Spinal cord (tissue), 10 donors: Measurements from ENCODE around the gene TP53BP2. TPM values are rescaled to one million over a fixed set of nuclear protein-coding genes. Genes with fewer than 3 reads are reported as not detected.
"Not testable (repeated sequence)": the region's sequence is repeated elsewhere in the genome, so short reads cannot be mapped to it uniquely, and the experiment has no call there.

Source experiments
- DNase-seq, 6 donors: peaks; one replicate each; pipeline versions ENCODE4 v3.0.0 to v3.0.0-alpha.2; 2013 to 2015; ENCODE audit warnings: low spot score in 6 of 6, low read depth in 4 of 6
- H3K27ac ChIP-seq: one replicate; pipeline ENCODE4 v1.5.1; 2013; ENCODE audit warnings: low read depth, low read length, control low read depth
- H3K27me3 ChIP-seq: one replicate; pipeline ENCODE4 v1.6.1; 2013; ENCODE audit warnings: low read length; ENCODE audit not compliant: control insufficient read depth, insufficient read depth
- H3K36me3 ChIP-seq: one replicate; pipeline ENCODE4 v1.6.1; 2013; ENCODE audit warnings: low read length; ENCODE audit not compliant: control insufficient read depth, insufficient read depth
- H3K4me1 ChIP-seq: one replicate; pipeline ENCODE4 v1.6.1; 2013; ENCODE audit warnings: low read length; ENCODE audit not compliant: control insufficient read depth, insufficient read depth
- H3K4me3 ChIP-seq: one replicate; pipeline ENCODE4 v1.5.1; 2013; ENCODE audit warnings: low read depth, low read length, control low read depth
- H3K9me3 ChIP-seq: one replicate; pipeline ENCODE4 v1.6.1; 2013; ENCODE audit warnings: low read length; ENCODE audit not compliant: control insufficient read depth, insufficient read depth
- WGBS: methylation state at CpG from one replicate; pipeline ENCODE4 v1.1.5; 2013; ENCODE audit warnings: missing lambda C conversion rate; ENCODE audit not compliant: insufficient coverage; 5-methylcytosine and 5-hydroxymethylcytosine counted together
- polyA plus RNA-seq, 2 donors: library from polyadenylated mRNA; unstranded; fragments of 120-200 nt; gene quantifications; one replicate each; pipeline ENCODE4 v1.2.1, GENCODE V29; 2013; ENCODE audit not compliant: insufficient read length in 2 of 2
- total RNA-seq, 2 donors: library from RNA; depleted of rRNA in 1 of 2; stranded (reverse); fragments of 120-200 nt in 1 of 2; fragments of >200 nt in 1 of 2; gene quantifications; one replicate each; pipeline versions ENCODE4 v1.2.3 to v1.2.4, GENCODE V29; 2013 to 2014
- donor health status: healthy.

The TP53BP2 gene
- total and polyA plus RNA-seq, 4 donors, result 34.9 to 40.5 (median 38.2) TPM

GRCh38 chr1:223809905-223810304, 35.8 kb downstream of the TP53BP2 start:
- H3K9me3 ChIP-seq, H3K4me1 ChIP-seq, H3K27ac ChIP-seq, DNase-seq, H3K27me3 ChIP-seq, H3K4me3 ChIP-seq: not testable (repeated sequence)
- 88% methylated on average over 1 of the region's 4 CpGs for WGBS
- H3K36me3 ChIP-seq, result peaks cover 27% of the 10 kb centered on the region

DNA sequence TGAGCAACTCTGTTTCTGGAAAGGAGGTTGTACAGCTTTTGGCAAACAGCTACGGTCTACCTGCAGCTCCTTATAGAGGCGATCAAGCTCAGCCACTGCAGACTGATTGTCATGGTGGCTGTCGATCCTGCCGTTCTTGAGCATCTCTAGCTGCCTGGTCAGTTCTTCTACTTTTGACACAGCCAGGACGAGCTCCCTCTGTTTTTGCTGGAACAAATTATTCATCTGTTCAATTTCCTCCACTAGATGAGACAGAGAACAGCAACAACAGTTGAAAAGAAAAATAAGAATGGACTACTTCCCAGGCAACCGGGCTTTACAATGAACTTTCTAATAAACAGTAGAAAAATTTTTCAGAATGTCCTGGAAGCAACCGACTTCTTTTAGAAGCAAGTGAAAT, 42.5 kb downstream of the TP53BP2 start:
- Histone ChIP-seq H3K27ac (peak overlapping the region; percentile 72), H3K4me1 (peaks cover 8% of the 10 kb centered on the region), H3K36me3 (peaks cover 16% of the 10 kb centered on the region), H3K9me3 (no peaks in the 10 kb centered on the region), H3K4me3 (no peak overlapping the region), H3K27me3 (no peaks in the 10 kb centered on the region)
- peak in 1 of 6 donors; percentile 2 for DNase-seq
- 42% methylated on average over 5 of the region's 7 CpGs for WGBS

- Histone ChIP-seq H3K27me3 (no peaks in the 10 kb centered on the region), H3K36me3 (peaks cover 18% of the 10 kb centered on the region), H3K9me3 (no peaks in the 10 kb centered on the region), H3K4me1 (peaks cover 8% of the 10 kb centered on the region), H3K4me3 (no peak overlapping the region), H3K27ac (peak overlapping the region; percentile 72)
- 40% methylated on average over 1 of the region's 4 CpGs for WGBS
- peak in 5 of 6 donors; percentile 26 to 76 (median 31) for DNase-seq
These were observed 43.1 kb downstream of the TP53BP2 start for GRCh38 chr1:223802602-223803001.

DNA sequence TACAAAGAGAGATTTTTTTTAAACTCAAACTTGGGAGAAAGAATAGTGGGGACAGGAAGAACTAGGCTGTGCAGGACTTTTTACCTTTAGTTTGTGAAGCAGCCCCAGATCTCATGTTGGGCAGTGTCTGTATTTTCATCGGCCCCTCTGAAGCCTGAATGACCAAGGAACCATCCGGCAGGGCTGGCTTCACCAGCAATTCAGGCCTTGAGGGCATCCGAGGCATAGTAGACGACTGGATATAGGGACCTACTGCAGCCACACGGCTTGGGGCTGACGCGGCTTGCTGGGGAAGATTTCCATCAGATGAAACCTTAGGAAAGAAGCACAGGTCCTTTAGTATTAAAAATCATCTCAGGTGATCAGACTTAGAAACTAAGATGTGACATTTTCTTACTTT, 43.7 kb downstream of the TP53BP2 start:
- WGBS, result 58% methylated on average over 7 of the region's 7 CpGs
- H3K4me1 ChIP-seq, result peaks cover 8% of the 10 kb centered on the region
- H3K27ac ChIP-seq, result peak overlapping the region; percentile 43
- DNase-seq, result no peak
- no peaks in the 10 kb centered on the region for H3K27me3 ChIP-seq
- no peak overlapping the region for H3K4me3 ChIP-seq
- no peaks in the 10 kb centered on the region for H3K9me3 ChIP-seq
- H3K36me3 ChIP-seq, result peaks cover 22% of the 10 kb centered on the region

DNA sequence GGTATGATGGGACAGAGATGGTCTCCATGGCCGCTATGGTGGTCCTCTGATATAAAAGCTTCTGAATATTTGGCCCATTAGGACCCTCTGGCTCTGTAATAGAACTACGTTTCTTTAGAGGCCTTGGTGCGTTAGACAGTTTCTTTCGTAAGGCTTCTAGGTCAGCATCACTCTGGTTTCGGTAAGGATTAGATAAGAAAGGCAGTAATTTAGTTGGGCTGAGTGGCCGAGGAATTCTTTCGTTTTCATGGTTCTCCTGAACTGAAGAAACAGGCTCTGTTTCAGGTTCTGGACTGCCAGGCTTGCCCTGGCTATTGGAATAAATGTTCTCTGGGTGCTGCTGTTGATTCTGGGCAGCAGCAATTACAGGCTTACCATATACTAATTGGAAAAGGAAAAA, 49.5 kb downstream of the TP53BP2 start:
- WGBS, result 87% methylated on average over 7 of the region's 7 CpGs
- Histone ChIP-seq H3K4me1 (no peaks in the 10 kb centered on the region), H3K36me3 (peaks cover 21% of the 10 kb centered on the region), H3K4me3 (no peak overlapping the region), H3K9me3 (no peaks in the 10 kb centered on the region), H3K27me3 (no peaks in the 10 kb centered on the region), H3K27ac (no peak overlapping the region)
- no peak for DNase-seq

DNA sequence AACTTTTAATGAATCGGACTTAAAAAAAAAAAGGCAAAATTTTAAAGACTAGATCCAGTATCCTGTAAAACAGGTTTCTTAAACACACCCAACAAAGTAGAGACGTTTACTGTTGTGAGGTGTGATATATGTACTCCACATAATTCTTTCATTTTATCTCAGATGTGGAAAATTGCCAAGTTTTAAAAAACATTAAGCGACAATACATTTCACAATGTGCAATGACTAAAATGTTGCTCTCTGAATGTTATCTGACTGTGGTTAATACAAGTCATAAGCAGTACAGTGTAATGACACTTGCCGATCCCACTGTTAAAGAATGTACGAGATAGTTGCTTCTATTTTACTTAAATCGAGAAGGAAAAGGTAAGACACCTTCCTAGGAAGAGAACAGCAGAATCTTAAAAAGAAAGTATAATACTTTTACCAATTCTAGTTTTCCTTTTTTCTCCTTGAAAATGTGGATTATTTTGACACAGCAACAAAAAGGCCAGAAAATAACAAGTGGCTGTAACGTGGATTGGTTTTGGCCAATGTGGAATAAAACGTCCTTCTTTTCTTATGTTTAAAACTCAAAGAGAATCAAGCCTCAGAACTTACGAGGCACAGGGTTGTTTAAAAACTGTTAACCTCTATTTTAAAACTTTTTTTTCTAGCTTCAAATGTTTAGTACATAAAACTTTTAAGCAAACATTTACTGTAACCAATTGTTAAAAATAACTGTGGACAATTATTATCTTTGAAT, 51.4 kb downstream of the TP53BP2 start:
- 82% methylated on average over 2 of the region's 9 CpGs for WGBS
- H3K4me1 ChIP-seq, result no peaks in the 10 kb centered on the region
- no peak for DNase-seq
- H3K36me3 ChIP-seq, result peaks cover 26% of the 10 kb centered on the region
- H3K27me3 ChIP-seq, result no peaks in the 10 kb centered on the region
- no peaks in the 10 kb centered on the region for H3K9me3 ChIP-seq
- H3K27ac ChIP-seq, result no peak overlapping the region
- no peak overlapping the region for H3K4me3 ChIP-seq

- peaks cover 24% of the 10 kb centered on the region for H3K36me3 ChIP-seq
- no peak overlapping the region for H3K4me3 ChIP-seq
- no peaks in the 10 kb centered on the region for H3K27me3 ChIP-seq
- WGBS, result no CpG with 5 or more reads among the region's 4 CpGs
- H3K27ac ChIP-seq, result no peak overlapping the region
- H3K4me1 ChIP-seq, result no peaks in the 10 kb centered on the region
- DNase-seq, result no peak
- no peaks in the 10 kb centered on the region for H3K9me3 ChIP-seq
These were observed 52.0 kb downstream of the TP53BP2 start for GRCh38 chr1:223793716-223794115.

- peaks cover 16% of the 10 kb centered on the region for H3K36me3 ChIP-seq
These were observed 53.7 kb downstream of the TP53BP2 start for GRCh38 chr1:223792046-223792445.

GRCh38 chr1:223788746-223789415, 56.9 kb downstream of the TP53BP2 start:
- no peak overlapping the region for H3K27ac ChIP-seq
- H3K4me1 ChIP-seq, result no peaks in the 10 kb centered on the region
- no peak overlapping the region for H3K4me3 ChIP-seq
- no peaks in the 10 kb centered on the region for H3K27me3 ChIP-seq
- no peak for DNase-seq
- no CpG with 5 or more reads among the region's 4 CpGs for WGBS
- peaks cover 14% of the 10 kb centered on the region for H3K36me3 ChIP-seq
- no peaks in the 10 kb centered on the region for H3K9me3 ChIP-seq

More at GRCh38 chr1:223792046-223792445, 53.7 kb downstream of the TP53BP2 start:
- no peak overlapping the region for H3K4me3 ChIP-seq
- DNase-seq, result no peak
- H3K4me1 ChIP-seq, result no peaks in the 10 kb centered on the region
- H3K27ac ChIP-seq, result no peak overlapping the region
- no peaks in the 10 kb centered on the region for H3K27me3 ChIP-seq
- 52% methylated on average over 2 of the region's 2 CpGs for WGBS
- H3K9me3 ChIP-seq, result no peaks in the 10 kb centered on the region

- H3K36me3 ChIP-seq, result peaks cover 22% of the 10 kb centered on the region
- WGBS, result 79% methylated on average over 4 of the region's 5 CpGs
- no peaks in the 10 kb centered on the region for H3K9me3 ChIP-seq
- no peak overlapping the region for H3K4me3 ChIP-seq
- no peak for DNase-seq
- H3K27me3 ChIP-seq, result no peaks in the 10 kb centered on the region
- no peak overlapping the region for H3K27ac ChIP-seq
- H3K4me1 ChIP-seq, result no peaks in the 10 kb centered on the region
These were observed 59.9 kb downstream of the TP53BP2 start for GRCh38 chr1:223785808-223786207.
